Natural killer cell (primary cell): ENCODE results near the gene PTPRN2. TPM values are rescaled to one million over a fixed set of nuclear protein-coding genes. Genes with fewer than 3 reads are reported as not detected.

Experiments
- ATAC-seq, 3 donors: fragments of 150-1000 bp in 2 of 3; fragments of 200-7000 bp in 1 of 3; cut with Tn5 transposase; 1 replicate in 1 of 3; 2 replicates in 2 of 3; pipeline ENCODE4 v1.10.0; 2021; ENCODE audit warnings: mild to moderate bottlenecking in 2 of 3, moderate library complexity in 2 of 3
- DNase-seq, 2 donors: peaks; one replicate each; pipeline versions ENCODE4 v3.0.0 to v3.0.0-alpha.2; 2013 to 2021; ENCODE audit warnings: mixed read lengths in 1 of 2
- H3K27ac ChIP-seq: one replicate; pipeline ENCODE4 v1.5.1; 2013; ENCODE audit warnings: mild to moderate bottlenecking, low read length
- H3K27me3 ChIP-seq: one replicate; pipeline ENCODE4 v1.6.1; 2013; ENCODE audit warnings: low read length; ENCODE audit not compliant: control insufficient read depth, insufficient read depth
- H3K36me3 ChIP-seq: one replicate; pipeline ENCODE4 v1.6.1; 2013; ENCODE audit warnings: low read length; ENCODE audit not compliant: control insufficient read depth, insufficient read depth
- H3K4me1 ChIP-seq: one replicate; pipeline ENCODE4 v1.6.1; 2013; ENCODE audit warnings: low read length; ENCODE audit not compliant: control insufficient read depth, insufficient read depth
- H3K4me3 ChIP-seq: one replicate; pipeline ENCODE4 v1.5.1; 2013; ENCODE audit warnings: low read length
- H3K9me3 ChIP-seq: one replicate; pipeline ENCODE4 v1.6.1; 2013; ENCODE audit warnings: low read length; ENCODE audit not compliant: control insufficient read depth, insufficient read depth
- H3K27ac Mint-ChIP-seq, 2 donors: one replicate each; pipeline ENCODE4 v1.8.0; 2022; ENCODE audit warnings: mild to moderate bottlenecking in 2 of 2, mixed read lengths in 2 of 2, moderate library complexity in 1 of 2
- H3K27me3 Mint-ChIP-seq, 2 donors: one replicate each; pipeline ENCODE4 v1.8.0; 2022; ENCODE audit warnings: low read depth in 2 of 2, mixed read lengths in 2 of 2
- H3K36me3 Mint-ChIP-seq: one replicate; pipeline ENCODE4 v1.8.0; 2022; ENCODE audit warnings: mixed read lengths
- H3K4me1 Mint-ChIP-seq, 2 donors: one replicate each; pipeline ENCODE4 v1.8.0; 2022; ENCODE audit warnings: mixed read lengths in 2 of 2
- H3K4me3 Mint-ChIP-seq: one replicate; pipeline ENCODE4 v1.8.0; 2022; ENCODE audit warnings: mild to moderate bottlenecking, moderate library complexity, mixed read lengths
- H3K9me3 Mint-ChIP-seq, 2 donors: one replicate each; pipeline ENCODE4 v1.8.0; 2022; ENCODE audit warnings: mixed read lengths in 2 of 2
- CTCF ChIP-seq: fragments of 200-600 bp; IDR thresholded peaks from one replicate; pipeline ENCODE4 v1.8.0; 2022; ENCODE audit warnings: antibody characterized with exemption
- WGBS: methylation state at CpG from one replicate; pipeline ENCODE4 v1.1.7; 2013; ENCODE audit warnings: missing lambda C conversion rate; ENCODE audit not compliant: insufficient coverage; 5-methylcytosine and 5-hydroxymethylcytosine counted together
- intact Hi-C: fragments of 100-400 bp; cut with micrococcal nuclease; formaldehyde crosslinking; loops from one replicate; pipeline ENCODE4 v1.14.2; 2022
- total RNA-seq, 4 donors: library from RNA; stranded (reverse); fragments of 120-200 nt in 1 of 4; gene quantifications; one replicate each; pipeline versions ENCODE4 v1.2.3 to v1.2.4, GENCODE V29; 2013 to 2022

Gene PTPRN2
- total RNA-seq, 3 donors from 2014 or later (not counting 1 experiment from before 2014, with no cell fraction given): 1.3 to 2.5 (median 1.9) TPM

DNA sequence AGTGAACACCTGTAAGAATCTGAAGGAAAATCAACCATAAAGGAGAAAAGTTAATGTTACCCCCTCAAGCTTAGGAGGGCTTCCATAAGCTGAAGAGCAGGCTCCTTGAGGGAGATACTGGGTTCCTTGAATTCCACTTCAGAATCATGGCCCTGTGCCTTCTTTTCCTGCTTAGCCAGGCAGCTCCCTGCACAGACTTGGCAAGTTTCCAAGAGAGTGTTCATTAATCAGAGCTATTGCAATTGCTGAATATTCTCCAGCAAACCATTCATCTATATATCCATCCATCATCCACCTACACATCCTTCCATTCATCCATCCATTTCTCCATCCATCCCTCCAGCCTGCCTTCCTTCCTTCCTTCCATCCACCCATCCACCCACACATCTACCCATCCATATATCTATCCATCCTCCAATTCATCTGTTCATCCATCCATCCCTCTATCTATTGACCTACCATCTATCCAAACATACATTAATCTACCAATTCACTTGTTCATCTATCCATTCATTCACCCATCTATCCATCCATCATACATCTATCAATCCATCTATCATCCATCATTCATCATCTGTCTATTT, 574.4 kb downstream of the PTPRN2 start:
- TF ChIP-seq CTCF: no peak
- no peaks in the 10 kb centered on the region for H3K27me3 ChIP-seq
- no peak overlapping the region for H3K4me3 Mint-ChIP-seq
- peaks cover 3 to 8% of the 10 kb centered on the region in 2 donors for H3K27me3 Mint-ChIP-seq
- H3K4me1 ChIP-seq: no peaks in the 10 kb centered on the region
- H3K36me3 Mint-ChIP-seq: no peaks in the 10 kb centered on the region
- no peak overlapping the region for H3K27ac Mint-ChIP-seq
- no peaks in the 10 kb centered on the region for H3K9me3 Mint-ChIP-seq
- no peaks in the 10 kb centered on the region for H3K4me1 Mint-ChIP-seq
- DNase-seq (no peak), ATAC-seq (no peak)
- no peak overlapping the region for H3K27ac ChIP-seq
- H3K36me3 ChIP-seq: no peaks in the 10 kb centered on the region
- no peak overlapping the region for H3K4me3 ChIP-seq
- H3K9me3 ChIP-seq: no peaks in the 10 kb centered on the region
- intact Hi-C loops: no loop called here

- Mint-ChIP-seq H3K27ac (no peak overlapping the region), H3K36me3 (no peaks in the 10 kb centered on the region), H3K4me1 (no peaks in the 10 kb centered on the region), H3K27me3 (peaks cover 3 to 8% of the 10 kb centered on the region in 2 donors), H3K4me3 (no peak overlapping the region), H3K9me3 (no peaks in the 10 kb centered on the region)
- intact Hi-C loops: no loop called here
- H3K4me3 ChIP-seq: no peak overlapping the region
- no peaks in the 10 kb centered on the region for H3K36me3 ChIP-seq
- DNase-seq (no peak), ATAC-seq (no peak)
- TF ChIP-seq CTCF: no peak
- no peaks in the 10 kb centered on the region for H3K27me3 ChIP-seq
- WGBS: 89% methylated on average over 11 of the region's 11 CpGs
- no peak overlapping the region for H3K27ac ChIP-seq
- no peaks in the 10 kb centered on the region for H3K4me1 ChIP-seq
- H3K9me3 ChIP-seq: no peaks in the 10 kb centered on the region
Observed at GRCh38 chr7:158011941-158012340, 575.7 kb downstream of the PTPRN2 start.

- Histone ChIP-seq H3K27ac (no peak overlapping the region), H3K36me3 (no peaks in the 10 kb centered on the region), H3K4me1 (no peaks in the 10 kb centered on the region), H3K27me3 (no peaks in the 10 kb centered on the region), H3K4me3 (no peak overlapping the region), H3K9me3 (no peaks in the 10 kb centered on the region)
- DNase-seq (peak in 1 of 2 donors; percentile 31), ATAC-seq (no peak)
- intact Hi-C loops: no loop called here
- no peaks in the 10 kb centered on the region for H3K9me3 Mint-ChIP-seq
- no peak overlapping the region for H3K4me3 Mint-ChIP-seq
- peaks cover 3 to 8% of the 10 kb centered on the region in 2 donors for H3K27me3 Mint-ChIP-seq
- WGBS: 68% methylated on average over 5 of the region's 11 CpGs
- TF ChIP-seq CTCF: no peak
- no peaks in the 10 kb centered on the region for H3K4me1 Mint-ChIP-seq
- H3K27ac Mint-ChIP-seq: no peak overlapping the region
- H3K36me3 Mint-ChIP-seq: no peaks in the 10 kb centered on the region
Observed at GRCh38 chr7:158010961-158011693, 576.5 kb downstream of the PTPRN2 start.
